Stimulated activated CD4-positive, alpha-beta T cell treated with anti-CD3 and anti-CD28 coated beads, Interleukin-4, amount 100 ng/mL, for 24 hours (primary cell): ENCODE measurements around the gene PRDM16.

Experiments
- DNase-seq: peaks from one replicate; pipeline ENCODE4 v3.0.0-alpha.2; 2020

Gene PRDM16

DNA sequence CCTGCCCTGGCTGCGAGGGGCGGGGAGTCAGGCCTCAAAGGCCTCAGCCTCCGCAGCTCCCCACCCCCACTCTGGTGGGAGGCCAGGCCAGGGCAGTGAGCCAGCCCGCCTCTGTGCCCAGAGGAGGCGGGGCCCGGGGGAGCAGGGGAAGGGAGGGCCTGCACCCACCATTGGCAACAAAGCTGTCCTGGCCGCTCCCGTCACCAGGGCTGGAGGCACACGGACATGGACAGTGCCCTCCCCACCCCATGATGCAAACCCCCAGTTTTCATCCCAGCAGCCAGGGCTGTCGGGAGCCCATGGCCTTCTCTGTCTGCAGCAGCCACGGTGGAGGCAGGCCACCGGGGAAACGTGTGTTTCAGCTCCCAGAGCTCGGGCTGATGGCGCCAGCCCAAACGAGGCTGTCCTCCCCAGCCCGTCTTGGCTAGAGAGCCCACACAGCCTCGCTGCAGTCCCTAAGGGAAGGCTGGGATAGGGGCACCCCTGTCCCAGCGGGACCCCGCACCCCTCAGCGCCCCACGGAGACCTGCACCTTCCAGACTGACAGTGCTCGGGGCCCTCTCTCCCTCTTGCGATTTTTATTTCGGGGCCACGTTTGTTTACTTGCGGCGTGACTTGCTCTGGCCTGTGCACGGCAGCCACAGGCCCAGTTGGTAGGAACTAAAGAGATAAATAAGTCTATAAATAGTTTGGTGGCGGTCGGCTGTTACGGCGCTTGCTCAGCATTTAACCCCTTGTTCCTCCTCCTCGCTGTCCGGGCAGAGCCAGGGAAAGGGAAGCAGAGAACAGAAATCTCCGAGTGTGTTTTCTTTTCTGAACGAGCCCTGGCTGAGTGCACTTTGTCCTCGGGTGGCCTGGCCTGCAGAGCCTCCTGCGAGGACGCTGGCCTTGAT, 101.8 kb downstream of the PRDM16 start:
- DNase-seq = no peak

DNA sequence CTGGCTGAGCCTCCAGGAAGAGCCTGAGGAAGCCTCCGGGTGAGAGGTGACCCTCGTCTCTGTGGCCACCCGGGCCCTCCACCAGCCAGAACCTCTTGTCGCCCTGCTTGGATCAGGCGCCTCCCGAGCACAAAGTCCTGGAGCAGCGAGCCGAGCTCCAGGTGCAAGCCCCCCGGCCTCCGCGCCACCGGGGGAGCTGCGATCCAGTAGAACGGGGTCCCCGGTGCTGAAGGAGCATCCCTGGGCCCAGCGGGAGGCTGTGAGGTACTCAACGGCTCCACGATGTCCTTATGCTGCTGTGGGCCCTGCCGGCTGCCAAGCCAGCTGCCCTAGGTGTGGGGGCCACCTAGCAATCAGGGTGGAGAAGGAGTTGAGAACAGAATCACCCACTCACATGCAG, 102.8 kb downstream of the PRDM16 start:
- no peak for DNase-seq

DNA sequence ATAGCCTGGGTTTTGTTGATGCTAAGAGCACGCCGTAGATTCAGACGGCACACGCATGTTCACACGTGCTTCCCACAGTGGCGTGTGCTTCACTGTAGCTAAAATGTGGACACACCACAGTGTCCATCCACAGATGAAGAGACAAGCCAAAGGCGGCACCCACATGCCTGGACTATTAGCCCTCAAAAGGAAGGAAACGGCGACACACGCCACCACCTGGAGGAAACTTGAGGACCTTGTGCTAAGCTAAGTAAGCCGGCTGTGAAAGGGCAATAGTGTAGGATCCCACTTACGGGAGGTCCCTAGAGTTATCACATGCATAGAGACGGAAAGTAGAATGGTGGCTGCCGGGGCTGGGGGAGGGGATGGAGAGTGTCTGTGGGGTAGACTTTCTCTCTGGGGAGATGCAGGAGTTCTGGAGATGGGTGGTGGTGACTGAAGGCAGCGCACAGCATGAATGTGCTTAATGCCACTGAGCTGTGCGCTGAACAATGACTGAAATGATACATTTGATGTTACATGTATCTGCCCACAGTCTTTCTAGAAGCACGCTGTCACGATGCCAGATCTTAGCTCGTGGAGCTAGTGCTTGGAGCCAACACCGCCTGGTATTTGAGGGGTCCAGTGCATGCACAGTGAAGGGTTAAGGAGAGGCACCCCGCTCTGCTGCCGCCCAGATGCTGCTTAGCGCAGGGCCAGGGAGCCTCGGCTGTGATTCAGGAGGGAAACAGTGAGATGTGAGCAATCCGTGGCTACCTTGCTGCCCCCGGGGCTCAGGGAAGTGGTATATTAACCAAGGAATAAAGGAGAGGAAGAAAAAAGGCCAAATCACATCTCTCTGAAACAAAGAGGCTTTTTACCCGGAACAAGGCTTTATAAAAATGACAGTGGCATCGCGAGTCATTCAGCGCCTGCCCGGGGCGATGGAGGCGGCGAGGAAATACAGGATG, 103.7 kb downstream of the PRDM16 start:
- DNase-seq = no peak

DNA sequence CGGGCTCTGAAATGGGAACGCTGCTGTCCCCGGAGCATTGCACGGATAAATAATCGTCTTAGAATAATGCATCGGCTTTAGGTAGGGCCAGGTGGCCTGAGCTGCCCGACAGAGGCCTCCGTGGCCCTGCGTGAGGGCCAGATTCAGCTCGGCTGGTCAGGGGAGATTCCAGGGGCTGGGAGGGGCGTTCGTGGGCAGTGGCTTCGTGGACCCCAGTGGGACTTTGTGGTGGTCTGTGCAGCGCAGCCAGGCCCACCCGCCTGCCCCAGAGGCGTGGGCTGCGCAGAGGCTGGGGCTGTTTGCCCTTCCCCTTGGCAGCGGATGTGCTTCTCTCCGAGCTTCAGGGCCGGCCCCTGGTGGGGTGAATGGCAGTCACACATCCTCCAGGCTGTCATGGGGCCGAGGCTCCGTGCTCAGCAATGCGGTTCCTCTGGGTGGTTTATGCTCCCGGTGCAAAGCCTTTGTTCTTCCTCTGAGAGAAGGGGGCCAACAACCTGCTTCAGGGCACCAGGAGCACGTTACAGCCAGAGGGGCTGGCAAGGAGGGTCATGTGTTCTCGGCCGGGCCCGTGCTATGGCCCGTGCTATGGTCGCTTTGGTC, 104.5 kb downstream of the PRDM16 start:
- no peak for DNase-seq

DNA sequence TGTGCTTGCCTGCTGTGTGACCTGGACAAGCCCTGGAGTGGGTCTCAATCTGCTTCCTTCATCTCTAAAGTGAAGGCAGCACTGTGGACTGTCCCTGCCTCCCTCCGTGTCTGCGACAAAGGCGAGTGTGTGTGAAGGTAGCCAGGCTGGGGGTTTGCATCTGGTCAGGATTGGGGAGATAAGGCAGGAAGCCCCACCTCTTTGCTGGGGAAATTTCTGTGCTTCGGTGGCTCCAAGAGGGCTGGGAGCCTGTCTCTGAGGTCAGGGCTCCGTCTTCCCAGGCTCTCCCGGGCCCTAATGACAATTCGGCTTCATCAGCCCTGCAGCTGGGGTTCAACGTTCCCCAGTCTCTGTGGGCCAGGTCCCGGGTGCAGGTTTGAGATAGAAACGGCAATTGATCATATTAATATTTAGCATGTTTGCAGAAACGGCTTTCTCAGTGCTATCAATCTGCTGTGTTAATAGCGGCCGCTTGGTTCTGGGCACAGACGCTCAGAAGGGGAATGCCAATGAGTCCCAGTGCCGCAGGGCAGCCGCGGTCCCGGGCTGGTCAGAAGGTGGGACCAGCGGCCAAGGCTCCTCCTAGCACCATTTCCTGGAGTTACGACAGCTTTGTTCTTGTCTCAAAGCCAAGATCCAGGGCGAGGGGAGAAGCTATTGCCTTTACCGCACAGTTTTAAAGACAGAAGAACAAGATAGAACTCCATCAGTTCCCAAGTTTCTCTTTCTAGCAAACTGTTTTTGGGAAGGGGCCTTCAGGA, 105.7 kb downstream of the PRDM16 start:
- DNase-seq = no peak

DNA sequence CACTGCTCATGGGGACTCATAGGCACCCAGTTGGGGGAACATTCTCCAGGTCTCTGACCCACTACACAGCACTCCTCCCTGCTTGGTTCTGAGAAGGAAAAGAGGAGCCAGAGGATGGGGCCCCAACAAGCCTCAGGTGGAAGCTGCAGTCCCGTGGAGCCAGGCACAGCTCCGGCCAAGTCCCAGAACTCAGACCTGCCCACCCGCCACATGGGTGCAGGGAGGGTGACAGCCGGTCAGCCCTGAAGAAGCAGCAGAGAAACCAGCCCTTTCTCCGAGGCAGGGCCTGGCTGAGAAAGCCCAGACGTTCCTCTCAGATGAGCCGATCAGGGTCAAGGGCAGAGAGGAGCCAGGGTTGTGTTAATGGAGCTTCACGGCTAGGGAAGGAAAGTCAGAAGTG, 106.5 kb downstream of the PRDM16 start:
- no peak for DNase-seq

DNA sequence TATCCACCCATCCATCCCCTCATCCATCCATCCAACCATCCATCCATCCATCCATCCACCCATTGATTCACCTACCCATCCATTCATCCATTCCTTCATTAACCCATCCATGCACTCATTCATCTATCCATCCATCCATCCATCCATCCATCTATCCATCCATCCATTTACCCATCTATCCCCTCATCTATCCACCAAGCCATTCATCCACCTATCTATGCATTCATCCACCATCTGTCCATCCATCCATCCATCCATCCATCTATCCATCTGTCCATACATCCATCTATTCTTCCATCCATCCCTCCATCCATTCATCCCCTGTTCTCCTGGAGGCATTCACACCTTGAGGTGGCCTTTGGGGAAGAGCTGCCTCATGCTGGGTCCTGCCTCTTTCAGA, 107.0 kb downstream of the PRDM16 start:
- no peak for DNase-seq

DNA sequence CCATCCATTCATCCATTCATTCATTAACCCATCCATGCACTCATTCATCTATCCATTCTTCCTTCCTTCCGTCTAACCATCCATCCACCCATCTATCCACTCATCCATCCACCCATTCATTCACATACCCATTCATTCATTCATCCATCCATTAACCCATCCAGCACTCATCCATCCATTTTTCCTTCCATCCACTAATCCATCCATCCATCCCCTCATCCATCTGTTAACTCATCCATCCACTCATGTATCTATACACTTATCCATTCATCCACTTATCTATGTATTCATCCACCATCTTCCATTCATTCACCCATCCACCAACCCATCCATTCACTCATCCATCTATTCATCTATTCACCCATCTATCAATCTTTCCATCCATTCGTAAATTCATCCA, 107.8 kb downstream of the PRDM16 start:
- DNase-seq = no peak

DNA sequence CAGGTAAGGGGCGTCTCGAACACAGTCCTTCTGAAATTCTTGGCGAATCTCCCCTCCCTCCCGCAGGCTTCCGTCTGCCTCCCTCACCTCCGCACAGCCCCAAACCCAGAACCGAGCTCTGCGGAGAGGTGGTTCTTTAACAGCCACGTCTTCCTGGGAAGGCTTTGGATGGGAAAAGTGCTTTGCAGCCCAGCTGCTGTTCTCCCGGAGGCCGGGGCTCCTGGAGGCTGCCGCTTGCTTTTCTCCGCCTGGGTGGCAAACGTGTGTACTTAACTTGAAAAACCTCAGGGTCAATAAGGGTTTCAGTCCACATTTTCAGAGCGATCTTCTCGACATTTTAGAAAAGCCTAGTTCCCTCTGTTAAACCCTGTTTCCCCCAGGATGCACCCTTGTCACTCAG, 109.3 kb downstream of the PRDM16 start:
- DNase-seq = no peak

DNA sequence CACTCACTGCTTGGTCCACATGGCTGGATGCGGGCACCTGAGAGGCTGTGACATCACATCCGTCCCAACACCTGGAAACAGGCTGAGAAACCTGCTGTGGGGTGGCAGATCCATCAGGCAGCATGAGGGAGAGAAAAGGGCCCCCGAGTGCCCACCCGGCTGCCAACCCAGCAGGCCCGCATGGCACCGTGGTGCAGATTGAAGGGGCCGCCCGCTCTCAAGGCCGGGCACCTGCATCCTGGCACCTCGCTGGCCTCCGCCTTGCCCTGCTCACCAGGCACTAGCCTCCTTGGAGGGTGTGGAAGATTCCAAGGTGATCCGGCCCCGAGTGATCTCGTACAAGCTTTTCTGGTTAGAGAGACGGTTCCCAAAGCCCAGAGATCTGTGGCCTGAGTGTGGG, 110.5 kb downstream of the PRDM16 start:
- no peak for DNase-seq

DNA sequence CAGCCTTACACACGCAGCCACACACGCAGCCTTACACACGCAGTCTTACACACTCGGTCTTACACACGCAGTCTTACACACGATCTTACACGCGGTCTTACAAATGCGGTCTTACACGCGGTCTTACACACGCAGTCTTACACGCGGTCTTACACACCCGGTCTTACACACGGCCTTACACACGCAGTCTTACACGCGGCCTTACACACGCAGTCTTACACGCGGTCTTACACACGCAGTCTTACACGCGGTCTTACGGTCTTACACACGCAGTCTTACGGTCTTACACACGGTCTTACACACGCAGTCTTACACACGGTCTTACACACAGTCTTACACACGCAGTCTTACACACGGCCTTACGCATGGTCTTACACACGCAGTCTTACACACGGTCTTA, 111.9 kb downstream of the PRDM16 start:
- DNase-seq = no peak

DNA sequence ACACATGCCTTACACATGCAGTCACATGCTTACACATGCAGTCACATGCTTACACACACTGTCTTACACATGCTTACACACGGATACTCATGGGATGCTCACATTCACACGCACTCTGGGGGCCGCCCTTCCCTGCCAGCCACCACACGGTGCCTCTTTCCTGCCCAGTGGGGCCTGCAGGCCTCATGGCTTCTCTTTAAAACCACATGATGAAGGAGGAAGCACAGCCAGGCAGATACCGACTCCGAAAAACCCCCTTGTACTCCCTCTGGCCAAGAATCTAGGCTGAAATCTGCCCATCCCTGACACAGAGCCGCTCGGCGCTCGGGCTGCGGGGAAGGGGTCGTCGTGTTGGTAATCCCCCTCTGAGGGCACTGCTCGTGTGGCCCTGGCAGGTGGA, 113.0 kb downstream of the PRDM16 start:
- no peak for DNase-seq

DNA sequence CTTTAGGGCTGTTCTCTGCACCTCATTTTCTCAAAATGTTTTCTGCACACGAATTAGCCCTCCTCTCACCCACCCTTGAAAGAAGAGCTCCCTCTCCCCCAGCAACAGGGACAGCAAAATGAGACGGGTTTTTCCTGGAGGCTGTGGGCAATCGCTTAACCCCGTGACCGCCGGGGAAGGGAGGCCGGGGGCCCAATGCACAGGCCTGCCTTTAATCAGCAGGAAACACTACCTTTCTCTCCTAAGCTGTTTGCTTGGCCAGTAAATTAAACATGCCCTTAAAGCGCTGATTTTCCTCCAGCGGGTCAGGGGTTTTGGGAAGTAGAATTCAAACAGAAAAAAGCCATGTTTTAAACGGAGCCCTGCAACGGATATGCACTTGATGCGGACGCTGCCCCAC, 114.4 kb downstream of the PRDM16 start:
- no peak for DNase-seq

DNA sequence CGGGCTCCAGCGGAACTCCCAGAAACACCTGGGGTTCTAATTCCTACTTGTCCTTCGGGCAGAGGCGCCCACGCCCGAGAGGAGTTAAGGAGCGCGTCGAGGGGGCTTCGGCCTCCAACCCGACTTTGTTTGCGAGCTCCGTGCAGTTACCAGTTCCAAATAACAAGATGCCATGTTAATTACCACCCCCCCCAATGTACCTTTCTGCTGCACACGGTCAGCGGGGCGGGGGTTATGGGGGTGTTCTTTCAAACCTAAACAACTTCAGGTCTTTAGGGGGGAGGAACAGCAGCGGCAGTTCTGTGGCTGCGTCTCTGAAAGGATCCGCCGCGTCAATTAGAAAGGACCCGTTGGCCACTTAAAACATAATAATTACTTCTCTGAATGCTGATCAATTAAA, 114.8 kb downstream of the PRDM16 start:
- no peak for DNase-seq

DNA sequence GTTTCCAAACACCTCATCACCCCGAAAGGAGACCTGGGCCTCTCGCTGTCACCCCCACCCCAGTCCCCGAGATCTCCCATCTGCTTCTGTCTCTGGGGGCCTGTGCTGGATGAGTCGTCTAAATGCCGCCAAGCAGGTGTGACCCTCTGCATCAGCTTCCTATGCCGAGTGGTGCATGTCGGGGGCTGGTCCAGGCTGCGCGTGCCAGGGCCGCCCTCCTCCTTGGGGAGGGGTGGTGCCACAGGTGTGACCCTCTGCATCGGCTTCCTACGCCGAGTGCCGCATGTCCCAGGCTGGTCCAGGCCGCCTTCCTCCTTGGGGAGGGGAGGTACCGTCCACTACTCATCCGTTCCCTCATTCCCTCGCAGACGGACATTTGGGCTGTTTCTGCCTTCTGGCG, 115.7 kb downstream of the PRDM16 start:
- no peak for DNase-seq

DNA sequence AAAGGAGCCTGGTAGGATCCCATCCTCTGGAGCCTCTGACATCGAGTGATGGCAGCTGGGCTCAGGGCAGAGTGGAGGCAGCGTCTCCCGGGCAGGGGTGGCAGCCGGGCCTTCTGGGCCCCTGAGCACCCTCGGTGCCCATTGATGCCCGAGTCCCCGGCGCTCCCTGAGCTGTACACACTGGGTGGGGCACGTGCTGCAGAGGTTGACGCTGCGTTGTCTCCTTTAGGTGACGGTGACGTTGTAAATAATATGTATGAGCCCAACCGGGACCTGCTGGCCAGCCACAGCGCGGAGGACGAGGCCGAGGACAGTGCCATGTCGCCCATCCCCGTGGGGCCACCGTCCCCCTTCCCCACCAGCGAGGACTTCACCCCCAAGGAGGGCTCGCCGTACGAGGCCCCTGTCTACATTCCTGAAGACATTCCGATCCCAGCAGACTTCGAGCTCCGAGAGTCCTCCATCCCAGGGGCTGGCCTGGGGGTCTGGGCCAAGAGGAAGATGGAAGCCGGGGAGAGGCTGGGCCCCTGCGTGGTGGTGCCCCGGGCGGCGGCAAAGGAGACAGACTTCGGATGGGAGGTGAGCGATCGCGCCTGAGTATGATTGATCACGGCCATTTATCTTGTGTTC, 117.0 kb downstream of the PRDM16 start:
- no peak for DNase-seq

DNA sequence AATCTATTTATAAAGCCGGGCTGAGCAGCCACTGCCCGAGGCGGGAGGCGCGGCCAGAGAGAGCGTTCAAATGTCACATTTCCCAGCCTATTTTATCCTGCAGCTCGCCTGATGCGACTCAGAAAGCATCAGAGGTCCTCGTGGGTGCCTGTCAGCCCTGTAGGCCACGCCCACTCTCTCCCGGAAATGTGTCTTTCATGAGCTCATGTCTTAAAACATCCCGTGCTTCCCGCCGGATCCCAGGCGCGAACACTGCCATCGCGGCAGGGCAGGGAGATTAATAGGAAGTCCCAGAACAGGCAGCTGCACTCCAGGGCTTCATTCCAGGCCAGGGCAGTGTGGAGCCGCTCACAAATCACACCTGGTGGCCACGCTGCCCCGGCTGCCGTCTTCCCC, 117.5 kb downstream of the PRDM16 start:
- no peak for DNase-seq

DNA sequence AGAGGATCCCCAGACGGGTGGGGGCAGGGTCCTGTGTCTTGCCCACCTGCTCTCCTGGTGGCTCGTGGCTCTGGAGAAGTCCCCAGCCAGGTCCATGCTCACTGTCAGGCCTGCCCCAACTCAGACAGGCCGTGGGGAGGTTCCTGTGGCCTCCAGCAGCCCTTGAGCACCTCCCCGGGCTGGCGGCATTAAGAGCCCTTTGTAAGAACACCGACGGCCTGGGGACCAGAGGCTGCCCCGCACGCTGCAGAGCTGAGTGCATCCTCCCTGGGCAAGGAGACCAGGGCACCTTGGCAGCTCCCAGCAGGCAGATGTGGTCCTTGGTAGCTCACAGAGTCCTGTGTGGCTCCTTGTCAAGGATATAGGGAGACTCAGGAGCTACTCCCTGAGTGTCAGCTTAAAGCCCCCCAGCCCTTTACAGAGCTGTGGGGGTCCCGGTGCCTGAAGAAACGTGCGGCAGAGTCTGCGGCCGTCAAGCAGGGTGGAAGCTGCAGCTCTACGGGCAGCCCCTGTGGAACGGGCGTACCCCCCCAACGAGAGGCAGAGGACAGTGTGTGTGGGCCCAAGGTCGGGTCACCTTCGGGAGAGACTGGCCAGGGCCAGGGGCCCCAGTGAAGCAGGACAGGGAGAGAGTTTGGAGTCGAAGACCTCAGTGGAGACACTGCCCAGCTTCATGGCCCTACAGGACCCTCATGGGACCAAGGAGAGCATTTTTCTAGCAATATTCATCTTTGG, 118.6 kb downstream of the PRDM16 start:
- no peak for DNase-seq

DNA sequence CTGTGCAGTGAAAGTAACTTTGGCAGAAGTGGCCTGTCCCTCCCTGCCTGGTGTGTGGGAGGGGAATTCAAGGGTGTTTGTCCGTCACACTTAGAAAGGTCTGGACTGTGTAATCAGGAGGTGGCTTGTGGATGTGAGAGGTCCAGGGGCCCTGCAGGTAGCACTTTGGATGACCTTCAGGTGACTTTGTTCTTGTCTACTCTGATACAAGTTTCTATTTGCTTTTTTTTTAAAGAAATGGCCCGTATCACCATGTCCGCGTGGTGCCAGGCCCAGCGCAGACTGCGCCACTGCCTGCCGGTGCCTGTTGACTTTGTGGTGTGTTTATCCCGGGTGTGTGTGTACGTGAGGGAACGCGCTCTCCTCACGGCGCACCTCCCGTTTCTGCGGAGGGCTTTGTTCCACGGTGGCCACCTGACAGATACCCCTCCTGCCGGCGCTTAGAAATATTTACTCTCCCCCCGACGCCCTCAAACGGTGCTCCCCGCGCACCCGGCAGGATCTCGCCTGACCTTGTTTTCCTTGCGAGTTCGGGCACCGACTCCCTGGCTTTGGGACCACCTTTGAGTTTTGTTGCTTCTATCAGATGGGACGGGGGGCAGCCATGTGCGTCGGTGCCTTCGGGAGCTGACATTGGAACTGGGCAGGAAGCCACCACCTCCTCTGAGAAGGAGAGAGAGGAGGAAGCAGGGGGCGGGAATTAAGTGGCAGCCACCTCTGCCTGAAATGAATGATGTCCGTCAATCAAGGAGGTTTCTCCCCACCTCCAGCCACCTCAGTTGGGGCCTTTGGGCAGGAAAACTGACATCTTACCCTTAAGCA, 119.4 kb downstream of the PRDM16 start:
- no peak for DNase-seq

DNA sequence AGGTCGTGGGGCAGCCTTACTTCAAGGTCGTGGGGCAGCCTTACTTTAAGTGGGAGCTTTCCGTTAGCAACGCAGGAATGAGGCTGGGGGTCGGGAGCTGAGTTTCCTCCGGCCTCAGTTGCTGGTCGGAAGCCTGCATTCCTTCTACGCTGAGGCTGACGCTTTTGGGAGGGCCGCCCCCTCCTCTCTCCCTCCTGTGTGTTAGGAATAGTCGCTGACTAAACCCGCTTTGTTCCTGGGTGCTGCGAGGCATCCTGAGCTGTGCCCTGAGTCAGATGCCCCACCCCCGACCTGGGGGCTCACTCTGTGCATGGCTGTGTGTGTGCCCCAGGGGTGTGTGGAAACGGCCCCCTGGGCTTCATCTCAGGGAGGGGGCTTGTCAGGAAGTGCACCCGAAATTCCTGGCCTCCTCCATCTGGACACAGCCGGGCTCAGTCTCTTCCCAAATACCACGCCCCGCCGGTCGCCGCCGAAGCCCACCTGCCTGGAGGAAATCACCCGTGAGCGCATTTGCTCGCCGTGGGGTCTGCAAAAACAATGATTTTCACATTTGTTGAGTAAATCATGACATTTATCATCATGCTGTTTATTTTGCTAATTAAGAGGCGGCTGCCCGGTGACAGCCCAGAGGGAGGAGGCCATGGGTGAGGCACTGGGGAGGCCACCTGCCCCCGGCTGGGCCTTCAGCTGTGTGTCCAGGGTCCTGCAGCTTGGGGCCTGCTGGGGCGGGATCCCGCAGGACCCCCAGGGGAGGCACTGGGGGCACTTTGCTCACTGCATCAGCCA, 121.4 kb downstream of the PRDM16 start:
- DNase-seq = no peak
